Bone marrow (tissue), 2 donors: ENCODE results near the gene LRMDA.

Experiments used
- DNase-seq, 2 donors: peaks; one replicate each; lab custom pipeline; 2025; lab: John Stamatoyannopoulos, UW

Gene LRMDA

DNA sequence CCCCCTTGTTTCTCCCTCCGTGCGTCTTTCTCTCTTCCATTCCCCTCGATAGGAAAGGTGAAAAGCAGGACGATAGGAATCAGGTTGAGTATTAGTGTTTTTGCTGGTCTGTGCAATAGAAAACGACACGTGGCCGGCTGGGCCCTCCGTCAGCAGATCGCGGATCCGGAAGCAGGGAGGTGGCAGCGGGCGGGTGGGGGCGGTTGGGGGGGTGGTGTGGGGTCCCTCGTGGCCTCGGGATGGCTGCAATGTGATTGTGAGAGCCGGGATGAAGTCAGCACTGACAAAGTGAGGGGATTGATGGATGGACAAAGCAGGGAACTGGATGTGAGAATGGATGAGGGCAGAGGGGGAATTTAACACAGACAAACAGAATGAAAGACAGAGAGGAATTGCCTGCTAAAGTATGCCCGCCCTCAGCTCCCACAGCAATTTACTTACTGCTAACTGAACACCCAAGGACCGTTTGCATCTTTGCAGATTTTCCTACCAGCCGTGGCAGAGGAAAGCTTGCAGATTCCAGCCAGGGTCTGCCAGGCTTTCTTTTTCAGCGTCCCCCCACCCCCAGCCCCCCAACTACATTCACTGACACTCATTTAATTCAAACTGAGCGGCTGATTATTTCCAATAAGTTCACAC lies 280.9 kb downstream of the LRMDA start:
- no peak for DNase-seq

DNA sequence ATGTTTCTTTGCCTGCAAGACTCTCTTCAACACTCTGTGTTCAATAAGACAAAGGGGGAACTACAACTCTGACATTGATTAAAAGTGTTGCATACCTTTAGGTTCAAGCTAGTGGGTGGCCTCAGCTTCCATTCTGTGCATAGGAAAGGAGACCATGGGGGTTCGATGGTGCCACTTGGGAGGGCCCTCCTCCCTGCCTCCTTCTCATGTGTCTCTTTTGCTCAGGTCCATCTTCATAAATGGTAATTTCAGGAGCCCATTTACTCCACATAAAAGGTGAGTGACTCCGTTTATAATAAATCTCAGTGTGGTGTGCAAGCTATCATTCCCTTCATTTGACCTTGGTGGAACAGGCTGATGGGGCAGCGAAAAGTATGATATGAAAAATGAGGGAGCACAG lies 285.1 kb downstream of the LRMDA start:
- no peak for DNase-seq

DNA sequence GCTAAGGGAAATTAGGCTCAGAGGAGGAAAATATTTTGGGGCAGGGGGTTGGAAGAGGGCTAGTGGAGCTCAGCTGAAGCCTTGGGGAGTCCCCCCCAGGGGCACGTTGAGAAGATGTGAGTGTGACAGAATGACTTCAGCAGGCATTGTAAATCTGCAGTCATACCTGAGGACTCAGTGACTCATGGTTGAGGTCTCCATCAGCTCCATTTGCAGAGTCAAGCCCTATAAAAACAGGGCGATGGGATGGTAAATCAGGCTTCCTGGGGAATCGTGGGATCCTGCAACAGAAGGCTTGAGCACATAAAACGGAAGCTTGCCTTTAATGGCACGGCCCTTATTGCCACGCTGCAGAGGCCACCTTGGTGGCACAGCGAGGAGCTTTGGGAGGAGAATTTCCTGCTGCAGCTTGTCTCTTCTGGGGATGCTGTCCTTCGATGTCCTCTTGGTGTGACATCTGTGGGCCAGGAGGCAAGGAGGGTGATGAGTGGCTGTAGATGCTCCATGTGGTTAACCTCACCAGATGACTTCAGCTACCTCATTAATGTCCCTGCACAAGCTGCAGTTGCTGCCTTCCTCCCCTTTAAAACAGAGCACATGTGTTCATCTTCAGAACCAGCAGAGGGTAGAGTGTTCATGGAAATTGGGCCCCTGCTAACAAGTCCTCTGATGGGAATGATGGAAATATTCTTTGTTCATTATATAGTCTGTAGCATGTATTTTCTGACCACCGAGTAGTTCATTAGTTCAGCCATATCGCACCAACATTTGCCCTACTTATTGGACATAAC lies 285.9 kb downstream of the LRMDA start:
- DNase-seq = no peak

DNA sequence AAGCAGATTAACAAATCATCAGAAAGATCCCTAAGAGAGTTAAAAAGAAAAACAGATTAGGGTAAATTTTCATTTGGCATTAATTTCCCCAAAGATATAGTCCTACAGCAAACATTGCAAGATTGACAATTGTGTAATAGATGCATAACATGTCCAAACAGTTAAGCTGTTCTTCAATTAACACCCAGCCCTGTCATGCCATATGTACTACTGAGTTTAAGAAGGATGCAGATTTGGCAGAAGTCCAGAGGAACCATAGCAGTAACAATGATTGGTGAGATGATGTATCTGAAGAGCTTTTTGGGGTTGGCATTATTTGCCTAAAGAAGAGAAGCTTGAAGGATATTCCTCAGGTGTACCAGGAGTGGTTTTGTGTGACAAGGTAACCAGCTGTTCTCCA lies 287.6 kb downstream of the LRMDA start:
- DNase-seq = no peak

DNA sequence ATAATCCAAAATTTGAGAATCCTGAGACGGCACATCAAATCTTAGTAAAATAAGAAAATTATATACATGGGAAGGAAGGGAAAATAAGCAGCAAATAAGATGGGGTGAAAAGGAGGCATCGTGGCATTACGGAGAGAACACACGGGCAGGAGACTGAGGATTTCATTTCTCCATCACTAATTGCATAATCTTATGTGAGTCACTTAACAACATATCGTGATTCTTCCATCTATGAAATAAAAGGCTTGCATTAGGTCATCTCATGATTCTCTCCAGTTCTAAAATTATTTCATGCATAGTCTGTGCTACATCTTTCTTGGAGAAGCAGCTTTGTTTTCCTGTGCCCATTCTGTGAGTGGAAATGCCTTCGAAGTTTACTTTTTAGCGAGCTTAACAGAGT lies 288.7 kb downstream of the LRMDA start:
- no peak for DNase-seq

DNA sequence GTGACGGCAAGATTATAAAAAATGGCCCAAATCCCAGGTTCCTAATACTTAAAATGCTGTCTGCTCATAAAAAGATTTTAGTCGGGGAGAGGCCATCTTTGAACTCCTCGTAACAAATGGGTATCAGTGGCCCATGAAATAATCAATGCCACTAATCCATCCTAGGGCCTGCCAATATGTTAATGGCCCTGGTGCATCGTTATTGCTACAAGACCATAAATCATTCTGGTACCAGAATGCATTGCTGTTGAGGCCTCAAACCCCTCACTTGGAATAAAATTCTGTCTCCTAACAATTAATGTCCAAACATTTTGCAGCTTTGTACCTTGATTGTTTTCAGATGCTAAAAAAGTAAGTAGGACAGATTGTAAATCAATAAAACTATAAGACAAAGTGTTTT lies 290.6 kb downstream of the LRMDA start:
- no peak for DNase-seq

DNA sequence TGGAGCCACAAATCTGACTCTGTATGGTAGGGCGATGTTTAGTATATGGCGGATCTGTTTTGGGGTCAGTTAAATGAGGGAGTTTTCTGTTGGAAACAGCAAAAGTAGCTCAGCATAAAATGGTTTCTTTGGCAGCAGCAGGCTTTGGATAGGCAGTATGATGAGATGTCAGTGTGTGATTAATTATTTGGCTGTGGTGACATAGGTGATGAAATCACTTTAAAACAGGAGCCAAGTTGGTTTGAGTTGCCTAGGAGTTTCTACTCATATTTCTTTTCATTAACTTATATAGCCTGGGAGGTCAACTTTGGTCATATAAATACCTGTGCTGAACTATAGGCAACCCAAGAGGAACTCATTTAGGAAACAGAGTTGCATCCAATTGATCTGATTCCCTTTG lies 291.2 kb downstream of the LRMDA start:
- DNase-seq = no peak

DNA sequence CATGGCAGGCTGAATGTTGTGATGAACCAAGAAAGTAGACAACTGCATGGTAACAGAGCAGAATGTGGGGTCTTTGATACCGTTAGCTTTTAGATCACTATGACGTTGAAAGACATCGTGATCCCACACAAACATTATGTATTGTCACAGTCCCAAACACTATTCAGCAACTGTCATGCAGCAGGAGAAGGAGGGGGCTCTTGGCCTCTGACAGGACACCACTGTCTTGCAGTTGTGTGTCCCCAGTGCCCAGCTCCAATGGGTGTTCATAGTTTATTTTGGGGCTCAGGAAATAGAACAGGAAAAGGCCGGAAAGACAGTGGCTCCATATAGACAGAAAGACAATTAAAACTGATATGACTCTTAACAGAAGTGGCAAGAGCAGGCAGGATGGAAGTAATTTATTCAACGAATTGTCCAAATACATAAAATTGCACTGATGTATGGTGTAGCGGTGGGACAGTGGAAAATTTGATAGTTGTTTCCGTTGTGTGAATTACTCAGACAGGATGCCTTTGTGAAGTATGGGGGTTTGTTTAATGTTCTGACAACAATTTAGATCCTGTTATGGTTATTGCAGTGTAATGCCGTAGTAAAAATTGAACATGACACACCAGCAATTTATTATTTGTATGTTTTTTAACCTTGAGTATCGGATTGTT lies 292.0 kb downstream of the LRMDA start:
- no peak for DNase-seq

DNA sequence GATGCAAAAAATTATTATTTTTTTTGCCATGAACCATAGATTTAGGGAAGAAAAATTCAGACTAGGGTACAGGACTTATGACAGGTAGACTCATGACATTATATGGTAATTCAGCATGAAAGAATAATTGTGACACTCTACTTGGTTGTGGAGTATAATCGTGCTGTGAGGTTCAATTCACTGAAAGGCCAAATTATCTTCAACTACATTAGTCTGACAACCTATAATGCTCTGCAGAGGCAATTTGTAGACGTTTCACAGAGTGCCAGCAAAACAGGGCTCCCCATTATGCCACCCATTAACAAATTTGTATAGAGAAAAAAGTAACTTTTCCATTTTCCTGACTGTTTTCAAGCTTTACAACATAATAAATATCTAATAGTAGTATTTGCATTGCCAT lies 292.6 kb downstream of the LRMDA start:
- no peak for DNase-seq

DNA sequence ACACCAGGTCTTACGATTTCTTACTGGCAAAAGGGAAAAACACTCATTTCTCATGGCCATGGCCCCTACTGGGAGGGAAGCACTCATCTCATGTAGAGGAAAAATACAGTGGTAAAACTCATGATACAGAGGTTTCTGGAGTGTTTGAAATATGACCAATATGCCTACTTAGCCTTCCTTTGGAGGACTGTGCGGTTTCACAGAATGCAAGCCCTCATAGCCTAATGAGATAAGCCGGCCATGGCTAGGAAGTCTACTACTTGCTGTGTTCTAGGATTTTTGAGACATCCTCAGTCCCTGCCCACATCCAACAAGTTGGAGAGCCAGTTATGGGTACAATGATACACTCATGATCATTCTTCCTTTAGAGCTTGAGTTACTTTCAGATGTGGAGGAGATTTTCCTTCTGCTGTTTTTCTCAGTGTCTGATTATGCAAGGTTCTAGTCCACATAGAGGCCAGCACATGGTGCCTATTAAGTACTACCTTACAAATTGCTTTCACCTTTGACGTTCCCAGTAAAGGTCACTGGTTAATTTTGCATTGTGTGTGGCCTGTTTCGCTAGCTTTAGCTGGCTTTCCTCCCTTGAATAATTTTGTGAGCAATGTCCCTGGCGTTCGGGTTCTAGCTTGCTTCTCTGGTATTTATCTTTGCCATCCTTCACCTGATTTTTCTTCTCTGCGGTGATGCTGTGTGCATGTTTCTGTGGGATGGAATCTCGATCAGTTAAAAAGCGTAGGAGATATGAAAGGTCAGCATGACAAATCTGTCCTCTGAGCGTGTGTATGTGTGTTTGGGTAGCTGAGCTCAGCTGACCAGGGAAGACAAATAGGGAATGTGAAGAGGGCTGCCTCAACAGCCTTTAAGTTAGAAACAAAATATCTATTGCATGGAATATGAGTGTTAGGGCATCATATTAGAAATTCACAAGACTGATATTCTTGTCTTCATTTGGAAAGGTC lies 295.4 kb downstream of the LRMDA start:
- no peak for DNase-seq

DNA sequence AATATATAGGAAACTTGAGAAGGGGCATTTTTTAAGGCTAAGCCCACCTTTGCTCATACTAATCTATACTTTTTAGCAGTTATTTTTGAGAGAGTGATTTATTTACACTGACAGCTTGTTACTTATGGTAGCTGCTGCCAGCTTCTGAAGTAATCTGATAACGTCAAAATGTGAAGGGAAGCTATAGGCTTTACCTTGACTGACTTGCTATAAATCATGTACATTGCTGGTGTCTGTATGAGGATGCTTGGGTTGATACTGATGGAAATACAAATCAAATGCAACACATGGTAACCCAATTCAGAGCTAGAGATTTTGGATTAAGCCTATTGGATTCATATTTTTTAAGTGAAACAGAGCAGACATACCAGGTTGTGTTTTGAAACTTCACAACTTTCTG lies 299.4 kb downstream of the LRMDA start:
- DNase-seq = no peak

DNA sequence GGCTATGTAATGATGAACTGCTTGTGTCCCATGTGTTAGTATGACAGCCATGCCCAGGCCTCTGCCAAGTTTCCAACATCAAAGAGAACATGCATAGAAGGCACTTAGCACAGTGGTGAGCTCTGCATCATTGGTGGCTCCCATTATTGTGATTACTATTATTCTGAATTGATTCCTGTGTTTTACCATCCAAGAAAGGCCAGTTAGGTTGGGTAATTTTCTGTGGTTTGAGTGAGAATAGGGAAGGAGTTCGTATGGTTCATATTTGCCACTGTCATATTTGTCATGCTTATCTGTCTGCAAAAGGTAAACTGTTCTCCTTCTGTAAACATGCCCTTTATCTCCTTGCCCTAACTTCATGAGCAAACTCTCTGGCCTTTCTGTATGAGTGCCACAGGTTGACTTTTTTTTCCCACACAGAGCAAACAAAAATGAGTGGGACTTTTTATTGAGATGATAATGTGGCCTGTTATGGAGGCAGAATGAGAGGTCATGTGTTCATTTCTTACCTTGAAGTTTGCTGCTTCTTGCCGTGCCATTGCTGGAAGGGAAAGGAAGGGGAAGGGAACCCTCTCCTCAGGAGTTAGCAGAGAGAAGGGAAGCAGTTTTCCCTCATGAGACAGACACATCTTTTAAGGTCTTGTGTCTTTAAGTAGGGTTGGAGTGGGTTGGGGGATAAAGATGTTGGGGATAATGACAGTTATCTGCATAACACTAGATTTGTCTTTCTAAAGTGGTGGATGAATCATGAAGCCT lies 301.9 kb downstream of the LRMDA start:
- no peak for DNase-seq

DNA sequence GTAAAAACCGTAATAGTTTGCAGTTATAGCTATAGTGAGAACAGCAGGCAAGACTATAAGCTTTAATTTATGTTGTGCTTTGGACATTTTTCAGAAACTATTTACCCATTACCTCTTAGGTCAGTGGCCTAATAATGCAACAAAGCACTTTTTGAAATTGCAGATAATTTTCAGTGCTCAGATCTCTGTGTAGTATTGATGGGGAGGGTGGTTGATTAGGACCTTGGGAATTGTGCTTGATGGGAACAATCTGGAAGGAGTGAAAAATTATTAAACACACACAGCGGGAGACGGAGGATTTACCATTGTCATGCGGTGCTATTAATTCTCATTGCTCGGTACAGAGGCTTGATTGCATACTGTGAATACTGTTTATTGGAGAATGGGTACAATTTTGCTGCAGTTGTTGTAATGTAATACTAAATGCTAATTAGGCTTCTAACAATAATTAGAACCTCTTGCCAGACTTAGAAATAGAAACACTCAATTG lies 304.8 kb downstream of the LRMDA start:
- no peak for DNase-seq

DNA sequence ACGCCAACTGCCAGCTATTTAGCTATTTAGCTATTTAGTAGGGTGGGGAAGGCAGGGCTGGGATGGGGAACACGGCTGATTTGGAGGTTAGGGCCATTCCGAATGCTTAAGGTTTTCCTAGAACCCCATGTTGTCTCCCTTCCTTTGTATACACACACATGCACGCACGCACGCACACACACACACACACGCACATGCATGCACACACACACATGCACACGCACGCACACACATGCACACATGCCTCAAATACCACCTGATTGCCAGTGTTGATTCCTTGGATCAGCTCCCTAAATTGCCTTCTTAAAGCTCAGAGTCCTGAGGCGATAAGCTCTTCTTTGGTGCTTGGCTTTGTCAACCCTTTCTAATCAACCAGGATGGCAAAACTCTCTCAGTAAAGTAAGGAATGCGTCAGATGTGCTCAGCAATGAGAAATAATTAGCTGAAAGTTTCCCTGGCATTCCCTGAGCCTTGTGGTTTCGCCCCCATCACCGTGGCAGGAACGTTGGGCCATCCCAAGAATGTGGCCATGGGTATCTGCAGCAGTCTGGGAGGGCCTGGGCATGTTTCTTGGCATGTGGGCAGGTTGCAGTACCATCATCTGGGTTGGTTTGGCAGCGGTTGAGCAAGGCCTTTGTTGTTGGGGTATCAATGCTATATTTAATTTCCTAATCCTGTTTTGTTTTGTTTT lies 305.6 kb downstream of the LRMDA start:
- no peak for DNase-seq

DNA sequence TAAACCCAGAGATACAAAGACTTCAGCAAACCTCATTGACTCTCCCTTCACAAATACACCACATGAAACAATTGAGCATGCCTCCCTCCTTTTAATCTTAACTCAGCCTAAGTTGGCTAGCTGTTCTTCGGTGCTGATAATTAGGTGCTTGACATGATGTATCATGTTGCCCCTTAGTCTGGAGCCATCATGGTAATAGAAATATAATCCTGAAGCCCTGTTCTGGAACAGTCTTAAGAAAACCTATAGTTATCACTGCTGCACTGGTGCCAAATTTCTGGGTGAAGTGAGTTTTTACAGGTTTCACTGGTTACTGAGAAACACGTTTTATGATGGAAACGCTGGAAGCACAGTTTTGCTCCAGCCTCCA lies 306.1 kb downstream of the LRMDA start:
- DNase-seq = no peak

DNA sequence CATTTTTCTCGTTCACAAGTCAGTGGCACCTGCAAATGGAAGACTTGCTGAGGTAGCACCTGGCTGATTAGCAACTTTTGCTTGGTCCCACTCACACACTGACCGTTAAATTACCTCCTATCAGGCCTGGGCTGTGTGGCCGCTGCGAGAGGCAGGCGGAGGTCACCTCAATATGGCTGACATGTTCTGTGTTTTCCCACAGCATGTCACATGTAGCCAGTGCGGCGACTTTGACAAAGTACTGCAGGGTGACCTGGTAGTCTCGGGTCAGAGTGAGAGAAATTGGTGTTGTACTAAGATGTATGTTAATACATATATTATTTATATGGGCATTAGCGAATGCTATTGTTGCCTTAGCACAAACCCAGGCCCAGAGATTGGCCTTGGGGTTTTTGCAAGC lies 307.5 kb downstream of the LRMDA start:
- DNase-seq = no peak

DNA sequence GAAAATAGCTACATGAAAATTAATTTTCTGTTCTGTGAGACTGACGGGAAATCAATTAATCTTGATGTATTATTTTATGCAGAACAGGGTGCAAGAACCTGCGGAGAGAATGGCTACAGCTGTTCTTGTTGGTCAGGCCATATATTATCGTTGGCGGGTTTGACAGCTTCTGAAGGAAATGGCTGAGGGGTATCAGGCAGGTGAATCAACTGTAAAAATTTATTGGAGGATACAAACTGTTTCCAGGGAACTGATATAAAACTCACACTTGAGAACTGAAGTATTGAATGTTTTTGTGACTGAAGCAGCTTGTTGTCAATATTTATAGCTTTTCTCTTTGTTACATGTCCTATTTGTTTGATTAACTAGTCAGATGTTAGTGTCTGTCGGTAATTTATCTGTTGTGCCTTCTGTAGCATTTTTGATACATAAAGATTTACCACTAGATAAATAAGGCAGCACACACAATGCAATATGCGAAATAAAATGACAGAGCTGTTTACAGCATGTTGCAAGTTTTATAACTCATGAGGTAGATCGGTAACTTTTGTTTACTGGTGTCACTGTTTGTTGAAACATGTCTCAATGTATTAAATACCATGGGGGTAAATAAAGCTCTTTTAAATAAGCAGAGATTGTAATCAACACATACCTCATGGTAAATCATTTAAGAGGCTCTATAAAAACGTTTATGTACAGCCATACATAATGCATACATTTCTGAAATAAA lies 308.2 kb downstream of the LRMDA start:
- DNase-seq = no peak

DNA sequence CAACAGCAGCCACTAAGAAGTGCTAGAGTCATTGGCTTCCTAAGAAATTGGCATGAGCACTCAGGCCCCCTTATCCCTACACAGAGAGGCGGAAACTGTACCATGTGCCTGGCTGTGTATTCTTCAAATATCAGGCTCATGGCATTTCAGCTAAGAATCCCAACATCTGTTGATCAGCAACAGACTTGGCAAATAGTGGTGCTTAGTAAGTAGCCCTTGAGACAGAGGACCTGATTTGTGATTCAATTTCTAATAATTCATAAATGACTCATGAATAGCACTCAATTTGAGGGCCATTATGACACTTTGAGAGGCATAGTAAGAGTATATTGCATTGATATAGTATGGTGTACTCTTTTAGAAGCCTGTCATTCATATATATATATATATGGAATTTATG lies 309.1 kb downstream of the LRMDA start:
- no peak for DNase-seq

DNA sequence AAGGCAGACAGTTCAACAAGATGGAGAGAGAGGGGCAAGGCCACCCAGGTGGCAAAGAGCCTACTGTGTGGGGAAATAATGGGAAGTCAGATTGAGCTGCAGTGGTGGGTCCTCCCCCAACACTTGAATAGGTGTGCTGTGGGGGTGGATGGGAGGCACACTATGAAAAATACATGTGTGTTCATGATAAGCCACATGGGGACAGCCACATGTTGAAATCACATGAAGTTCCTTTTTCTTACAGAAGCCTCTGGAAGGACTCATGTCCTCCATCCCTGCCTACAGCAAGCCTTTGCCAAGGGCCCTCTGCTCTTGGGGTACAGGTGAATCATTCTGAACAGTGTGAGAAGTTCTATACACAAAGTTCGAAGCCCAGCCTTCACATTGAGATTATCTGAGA lies 310.9 kb downstream of the LRMDA start:
- DNase-seq = no peak

DNA sequence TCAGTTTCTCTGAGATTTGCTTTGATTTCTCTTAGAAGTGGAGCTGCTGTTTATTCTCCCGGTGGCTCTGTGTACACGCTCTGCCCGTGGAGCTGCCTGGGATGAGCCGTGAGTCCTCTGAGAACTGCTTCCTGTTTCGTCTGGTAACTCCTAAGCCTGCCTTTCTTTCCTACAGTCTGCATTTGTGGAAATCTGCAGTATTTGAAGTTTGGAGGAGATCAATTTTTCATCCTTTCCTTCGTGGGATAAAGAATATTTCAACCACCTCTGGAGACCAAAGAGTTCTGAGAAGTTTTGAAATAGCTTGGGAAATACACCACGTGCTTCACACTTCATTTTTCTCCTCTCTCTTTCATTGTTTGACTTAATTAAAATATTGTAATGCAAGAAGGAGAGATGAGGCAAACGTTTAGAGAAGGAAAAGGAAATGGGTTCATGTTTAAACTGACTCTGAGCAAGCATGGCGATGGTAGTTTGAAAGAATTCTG lies 311.9 kb downstream of the LRMDA start:
- no peak for DNase-seq
